ENCODE results near the gene FAAP20.

Gene FAAP20

DNA sequence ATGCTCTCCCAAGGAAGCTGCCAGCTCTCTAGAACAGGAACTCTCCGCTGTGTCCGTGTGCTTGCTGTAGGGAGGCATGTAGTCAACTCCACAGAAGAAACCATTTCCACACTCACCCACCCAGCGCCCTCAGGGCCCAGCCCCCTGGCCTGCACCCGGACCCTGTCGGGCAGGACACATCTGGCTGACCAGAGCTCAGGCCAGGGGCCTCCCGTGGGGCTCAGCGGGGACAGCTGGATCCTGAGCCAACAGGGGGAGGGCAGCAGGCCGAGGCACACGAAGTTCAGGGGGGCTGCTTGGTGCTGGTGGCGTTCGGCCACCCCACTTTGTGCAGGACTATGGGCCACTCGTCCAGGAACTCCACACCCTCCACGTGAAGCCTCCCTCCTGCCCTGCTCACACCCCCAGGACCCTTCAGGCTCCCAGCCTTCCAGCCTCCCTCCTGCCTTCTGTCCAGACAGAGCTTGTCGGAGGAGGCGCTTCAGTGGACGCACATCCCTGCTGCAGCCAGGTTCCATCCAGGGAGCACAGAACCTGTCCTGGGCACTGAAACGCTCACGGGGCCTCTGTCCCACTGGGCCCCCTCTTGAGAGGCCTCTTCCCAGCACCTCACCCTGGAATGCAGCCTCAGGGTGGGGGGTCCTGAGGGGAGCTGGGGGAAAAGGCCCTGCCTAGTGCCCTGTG, 15.0 kb upstream of the FAAP20 start:
- H3K27me3 ChIP-seq (ENCODE audit: control insufficient read depth, insufficient read depth, low read length) = no peaks in the 10 kb centered on the region
- H3K4me1 ChIP-seq (ENCODE audit: control insufficient read depth, insufficient read depth, low read length) = peaks cover 6% of the 10 kb centered on the region
- no CpG with 5 or more reads among the region's 18 CpGs for WGBS (ENCODE audit: insufficient coverage, insufficient read length)
- H3K9me3 ChIP-seq (ENCODE audit: control insufficient read depth, insufficient read depth, low read length) = no peaks in the 10 kb centered on the region
- no peak overlapping the region; the same call in 1 of the 2 replicates for H3K4me3 ChIP-seq (ENCODE audit: low read length)
- no peak for DNase-seq (ENCODE audit: low read depth, low spot score)
- H3K27ac ChIP-seq (ENCODE audit: low read length) = no peak overlapping the region
- H3K36me3 ChIP-seq (ENCODE audit: control insufficient read depth, insufficient read depth, low read length) = no peaks in the 10 kb centered on the region; the same call in 1 of the 2 replicates

DNA sequence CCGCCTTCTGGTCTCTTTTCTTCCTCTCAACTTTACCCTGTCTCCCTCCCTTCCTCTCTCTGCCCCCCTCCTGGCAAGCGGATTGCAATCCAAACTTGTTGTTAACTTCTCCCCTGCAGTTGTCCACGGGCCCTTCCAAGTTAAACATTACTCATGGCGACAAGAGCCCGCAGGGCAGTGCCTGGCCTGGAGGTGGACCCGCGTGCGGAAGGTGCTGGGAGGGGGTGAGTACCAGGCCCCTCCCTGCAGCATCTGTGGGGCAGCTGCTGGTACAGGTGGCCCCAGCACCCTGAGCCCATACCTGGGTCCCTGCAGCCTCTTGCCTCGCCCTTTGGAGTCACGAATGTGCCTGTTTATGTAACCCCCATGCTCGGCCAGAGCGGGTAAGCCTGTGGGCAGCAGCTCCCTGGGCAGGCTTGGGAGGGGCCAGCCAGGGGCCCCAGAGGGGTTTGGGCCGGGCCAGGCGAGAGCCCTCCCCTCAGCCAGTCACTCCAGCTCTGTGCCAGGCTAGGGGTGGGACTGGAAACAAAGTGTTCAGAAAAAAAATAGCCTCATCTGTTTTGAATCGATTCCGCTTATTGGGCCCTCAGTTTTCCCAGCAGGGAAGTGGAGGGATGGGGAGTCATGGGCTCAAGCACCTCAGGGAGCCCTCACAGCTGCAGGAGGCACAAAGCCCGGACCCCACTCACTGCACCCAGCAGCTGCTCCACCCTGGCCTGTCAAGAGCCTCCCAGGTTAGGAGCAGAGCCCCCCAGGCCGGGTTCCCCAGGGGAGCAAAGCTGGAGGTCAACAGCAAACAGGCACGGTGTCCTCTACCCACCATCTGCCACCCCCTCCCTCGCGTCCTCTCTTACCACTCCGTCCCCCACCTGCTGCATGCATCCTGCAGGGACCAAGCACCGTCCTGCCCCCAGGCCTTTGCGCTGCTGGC, 14.0 kb upstream of the FAAP20 start:
- Histone ChIP-seq H3K27ac (ENCODE audit: low read length) (no peak overlapping the region), H3K9me3 (ENCODE audit: control insufficient read depth, insufficient read depth, low read length) (no peaks in the 10 kb centered on the region)

DNA sequence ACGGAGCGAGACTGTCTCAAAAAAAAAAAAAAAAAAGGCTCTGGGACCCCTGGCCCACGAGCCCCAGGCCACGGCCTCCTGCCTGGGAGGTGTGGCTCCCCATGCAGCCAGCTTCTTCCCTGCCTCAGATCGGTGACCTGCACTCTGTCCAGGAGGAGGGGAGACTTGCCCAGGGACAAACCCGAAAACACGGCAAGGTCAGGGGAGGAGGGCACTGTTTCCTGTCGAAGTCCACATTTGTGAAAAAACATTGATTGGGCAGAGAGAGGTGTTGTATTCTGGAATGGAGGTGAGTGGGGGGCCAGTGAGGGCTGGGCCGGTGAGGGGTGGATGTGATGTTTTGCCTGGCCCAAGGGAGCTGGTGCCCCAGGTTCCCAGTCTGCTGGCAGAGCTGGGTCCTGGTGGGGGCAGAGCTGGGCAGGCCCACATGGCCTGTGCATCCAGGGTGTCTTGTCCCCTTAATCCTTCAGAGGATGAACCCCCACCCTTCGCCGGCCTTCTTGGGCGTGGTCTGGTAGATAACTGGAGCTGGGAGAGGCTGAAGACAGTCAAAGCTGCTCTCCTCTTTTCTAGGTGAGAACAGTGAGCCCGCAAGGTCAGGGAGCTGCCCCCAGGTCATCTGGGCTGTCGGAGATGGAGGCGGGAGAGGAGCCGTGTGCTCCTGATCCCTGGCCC, 12.4 kb upstream of the FAAP20 start:
- H3K27me3 ChIP-seq (ENCODE audit: control insufficient read depth, insufficient read depth, low read length) = no peaks in the 10 kb centered on the region
- WGBS (ENCODE audit: insufficient coverage, insufficient read length) = no CpG with 5 or more reads among the region's 16 CpGs
- no peak overlapping the region for H3K4me3 ChIP-seq (ENCODE audit: low read length)
- H3K4me1 ChIP-seq (ENCODE audit: control insufficient read depth, insufficient read depth, low read length) = peaks cover 4% of the 10 kb centered on the region
- no peak overlapping the region for H3K27ac ChIP-seq (ENCODE audit: low read length)
- no peaks in the 10 kb centered on the region for H3K9me3 ChIP-seq (ENCODE audit: control insufficient read depth, insufficient read depth, low read length)
- no peak for DNase-seq (ENCODE audit: low read depth, low spot score)
- no peaks in the 10 kb centered on the region; the same call in 1 of the 2 replicates for H3K36me3 ChIP-seq (ENCODE audit: control insufficient read depth, insufficient read depth, low read length)

More for the DNA sequence above, 14.0 kb upstream of the FAAP20 start:
- H3K4me3 ChIP-seq (ENCODE audit: low read length) = no peak overlapping the region
- no peaks in the 10 kb centered on the region; the same call in 1 of the 2 replicates for H3K36me3 ChIP-seq (ENCODE audit: control insufficient read depth, insufficient read depth, low read length)
- no peak for DNase-seq (ENCODE audit: low read depth, low spot score)
- WGBS (ENCODE audit: insufficient coverage, insufficient read length) = no CpG with 5 or more reads among the region's 24 CpGs
- peaks cover 5% of the 10 kb centered on the region for H3K4me1 ChIP-seq (ENCODE audit: control insufficient read depth, insufficient read depth, low read length)
- H3K27me3 ChIP-seq (ENCODE audit: control insufficient read depth, insufficient read depth, low read length) = no peaks in the 10 kb centered on the region

DNA sequence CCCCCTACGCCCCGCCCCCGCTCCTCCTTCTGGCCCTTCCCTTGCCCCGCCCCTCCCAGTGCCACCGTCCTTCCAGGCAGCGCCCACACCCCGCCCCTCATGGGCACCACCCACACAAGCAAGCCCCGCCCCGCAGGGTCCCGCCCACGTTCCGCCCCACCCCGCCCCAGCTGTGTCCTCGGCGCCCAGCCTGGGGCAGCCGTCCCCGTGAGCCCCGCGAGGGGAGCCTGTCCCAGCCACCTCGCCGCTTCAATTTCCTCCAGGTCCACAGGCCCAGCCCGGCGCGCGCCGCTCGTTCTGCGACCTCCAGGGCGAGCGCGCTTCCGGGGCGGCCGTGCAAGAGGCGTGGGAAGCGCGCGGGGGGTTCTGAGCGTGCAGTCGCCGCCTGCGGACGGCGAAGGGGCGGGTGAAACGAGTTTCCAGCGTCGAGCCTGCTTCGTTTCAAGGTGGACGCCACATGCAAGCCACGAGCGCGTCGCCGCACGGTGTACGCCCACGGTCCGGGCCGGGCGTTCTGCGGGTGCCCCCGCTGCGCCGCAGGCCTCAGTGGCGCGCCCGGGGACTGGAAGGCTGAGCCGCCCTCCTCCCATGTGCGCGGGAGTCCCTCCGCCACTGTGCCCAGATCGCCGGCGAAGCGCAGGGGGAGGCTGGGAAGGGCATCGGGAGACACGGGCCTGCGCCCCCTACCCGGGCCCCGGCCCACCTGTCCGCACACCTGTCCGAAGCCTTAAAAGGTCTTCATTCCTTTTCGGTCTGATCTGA, 10.8 kb upstream of the FAAP20 start:
- Histone ChIP-seq H3K27ac (ENCODE audit: low read length) (no peak overlapping the region), H3K4me1 (ENCODE audit: control insufficient read depth, insufficient read depth, low read length) (no peaks in the 10 kb centered on the region), H3K27me3 (ENCODE audit: control insufficient read depth, insufficient read depth, low read length) (no peaks in the 10 kb centered on the region), H3K4me3 (ENCODE audit: low read length) (peak overlapping the region; percentile 41; the same call in 1 of the 2 replicates), H3K36me3 (ENCODE audit: control insufficient read depth, insufficient read depth, low read length) (no peaks in the 10 kb centered on the region), H3K9me3 (ENCODE audit: control insufficient read depth, insufficient read depth, low read length) (no peaks in the 10 kb centered on the region)
- DNase-seq (ENCODE audit: low read depth, low spot score) = no peak
- WGBS (ENCODE audit: insufficient coverage, insufficient read length) = no CpG with 5 or more reads among the region's 84 CpGs

DNA sequence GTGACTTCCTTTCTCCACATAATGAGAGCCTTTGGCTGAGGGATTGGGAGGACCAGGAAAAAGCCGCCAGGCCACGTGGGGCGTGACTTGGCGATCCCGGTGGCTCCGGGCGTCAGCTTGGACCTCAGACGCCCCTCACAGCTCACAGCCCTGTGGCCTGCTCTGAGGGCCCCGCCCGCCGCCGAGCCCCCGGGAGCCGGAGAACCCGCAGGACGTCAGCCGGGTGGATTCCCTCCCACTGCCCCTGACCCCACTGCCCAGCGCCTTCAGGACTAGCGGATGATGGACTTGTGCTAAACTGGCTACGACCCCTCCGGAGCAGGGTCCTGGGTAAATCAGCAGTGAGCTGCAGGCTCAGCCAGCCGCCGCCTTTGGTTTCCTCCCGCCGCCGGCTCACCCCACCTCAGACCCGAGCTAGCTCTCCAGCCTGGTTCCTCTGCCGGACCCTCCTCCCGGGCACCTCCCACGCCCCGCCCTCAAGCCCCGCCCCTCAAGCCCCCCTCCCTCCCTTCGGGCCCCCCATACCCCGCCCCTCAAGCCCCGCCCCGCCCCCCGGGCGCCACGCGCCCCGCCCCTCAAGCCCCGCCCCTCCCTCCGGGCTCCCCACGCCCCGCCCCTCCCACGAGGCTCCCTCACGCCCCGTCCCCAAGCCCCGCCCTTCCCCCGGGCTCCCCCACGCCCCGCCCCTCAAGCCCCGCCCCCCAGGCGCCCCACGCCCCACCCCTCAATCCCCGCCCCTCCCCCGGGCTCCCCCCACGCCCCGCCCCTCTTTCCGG, 10.0 kb upstream of the FAAP20 start:
- Histone ChIP-seq H3K27me3 (ENCODE audit: control insufficient read depth, insufficient read depth, low read length) (no peaks in the 10 kb centered on the region), H3K9me3 (ENCODE audit: control insufficient read depth, insufficient read depth, low read length) (no peaks in the 10 kb centered on the region), H3K36me3 (ENCODE audit: control insufficient read depth, insufficient read depth, low read length) (no peaks in the 10 kb centered on the region), H3K4me3 (ENCODE audit: low read length) (peak overlapping the region; percentile 44; the same call in 1 of the 2 replicates), H3K27ac (ENCODE audit: low read length) (no peak overlapping the region), H3K4me1 (ENCODE audit: control insufficient read depth, insufficient read depth, low read length) (no peaks in the 10 kb centered on the region)
- WGBS (ENCODE audit: insufficient coverage, insufficient read length) = no CpG with 5 or more reads among the region's 60 CpGs
- no peak for DNase-seq (ENCODE audit: low read depth, low spot score)

DNA sequence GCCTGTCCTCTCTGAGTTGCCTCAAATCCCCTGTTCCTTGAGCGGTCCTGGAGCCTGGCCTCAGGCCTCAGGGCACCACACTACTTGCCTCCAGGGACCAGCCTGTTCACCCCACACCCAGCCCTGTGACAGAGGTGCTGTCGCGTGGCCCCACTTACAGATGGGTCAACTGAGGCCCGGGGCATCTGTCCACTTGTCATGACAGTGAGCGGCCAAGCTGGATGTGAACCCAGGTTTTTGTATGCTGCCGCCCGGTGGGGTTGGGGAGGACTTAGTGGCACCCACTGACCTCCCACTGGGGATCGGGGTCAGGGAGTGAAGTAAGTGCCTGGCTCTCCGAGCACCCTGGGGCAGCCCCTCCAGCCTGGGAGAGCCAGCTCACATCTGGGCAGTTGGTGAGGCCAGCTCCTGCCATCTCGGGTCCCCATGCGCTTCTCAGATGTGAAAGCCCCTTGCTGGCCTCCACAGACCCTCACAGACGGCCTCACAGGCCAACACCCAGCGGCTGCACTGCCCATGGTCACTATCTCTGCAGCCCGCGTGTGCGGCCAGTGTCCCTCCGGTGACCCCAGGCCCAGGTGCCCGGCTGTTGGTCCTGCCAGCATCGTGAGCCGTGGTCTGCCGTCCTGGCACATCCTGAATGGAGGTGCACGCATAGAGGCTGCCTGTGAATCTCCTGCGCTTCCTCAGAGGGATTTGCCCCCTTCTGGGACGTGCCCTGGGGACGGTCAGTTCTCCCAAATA, 9.3 kb upstream of the FAAP20 start:
- peak overlapping the region; percentile 44; the same call in 1 of the 2 replicates for H3K4me3 ChIP-seq (ENCODE audit: low read length)
- no peaks in the 10 kb centered on the region for H3K36me3 ChIP-seq (ENCODE audit: control insufficient read depth, insufficient read depth, low read length)
- no peaks in the 10 kb centered on the region for H3K9me3 ChIP-seq (ENCODE audit: control insufficient read depth, insufficient read depth, low read length)
- no CpG with 5 or more reads among the region's 25 CpGs for WGBS (ENCODE audit: insufficient coverage, insufficient read length)
- no peak overlapping the region for H3K27ac ChIP-seq (ENCODE audit: low read length)
- peaks cover 3% of the 10 kb centered on the region; the same call in 1 of the 2 replicates for H3K4me1 ChIP-seq (ENCODE audit: control insufficient read depth, insufficient read depth, low read length)
- no peaks in the 10 kb centered on the region for H3K27me3 ChIP-seq (ENCODE audit: control insufficient read depth, insufficient read depth, low read length)
- no peak for DNase-seq (ENCODE audit: low read depth, low spot score)

DNA sequence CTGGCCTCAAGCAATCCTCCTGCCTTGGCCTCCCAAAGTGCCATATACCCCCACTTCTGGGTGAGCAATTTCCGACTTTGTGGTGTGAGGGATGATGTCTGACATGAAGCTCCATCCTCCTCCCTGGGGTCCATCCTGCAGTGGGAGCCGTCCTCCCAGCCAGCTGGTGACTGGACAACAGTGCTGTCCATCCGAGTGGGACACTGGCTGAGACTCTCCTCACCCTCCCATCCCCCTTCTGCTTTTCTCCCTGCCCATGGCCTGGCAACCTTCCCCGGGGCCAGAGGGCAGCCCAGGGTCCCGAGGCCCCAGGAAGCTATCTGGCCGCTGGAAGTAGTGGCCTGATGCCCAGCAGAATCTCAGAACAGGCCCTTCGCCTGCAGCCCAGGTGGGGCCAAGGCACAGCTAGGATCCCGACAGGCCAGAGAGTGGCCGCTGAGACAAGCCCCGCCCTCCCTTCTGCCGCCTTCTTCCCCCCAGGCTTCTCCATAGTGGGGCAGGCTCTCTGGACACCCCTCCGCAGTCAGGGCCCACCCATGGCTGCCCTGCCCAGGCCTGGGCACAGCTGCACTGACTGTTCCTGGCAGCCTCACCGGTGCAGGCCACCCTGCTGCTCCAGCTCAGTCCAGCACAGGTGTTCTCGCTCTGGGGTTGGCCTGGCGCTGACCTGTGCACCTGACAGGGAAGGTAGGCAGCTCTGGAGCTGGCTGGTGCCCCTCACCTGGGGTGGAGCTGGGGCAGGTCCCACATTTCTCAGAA, 8.4 kb upstream of the FAAP20 start:
- Histone ChIP-seq H3K27ac (ENCODE audit: low read length) (no peak overlapping the region), H3K9me3 (ENCODE audit: control insufficient read depth, insufficient read depth, low read length) (no peaks in the 10 kb centered on the region), H3K4me1 (ENCODE audit: control insufficient read depth, insufficient read depth, low read length) (peaks cover 5% of the 10 kb centered on the region; the same call in 1 of the 2 replicates), H3K27me3 (ENCODE audit: control insufficient read depth, insufficient read depth, low read length) (no peaks in the 10 kb centered on the region), H3K4me3 (ENCODE audit: low read length) (no peak overlapping the region), H3K36me3 (ENCODE audit: control insufficient read depth, insufficient read depth, low read length) (no peaks in the 10 kb centered on the region)
- DNase-seq (ENCODE audit: low read depth, low spot score) = no peak
- WGBS (ENCODE audit: insufficient coverage, insufficient read length) = no CpG with 5 or more reads among the region's 15 CpGs

DNA sequence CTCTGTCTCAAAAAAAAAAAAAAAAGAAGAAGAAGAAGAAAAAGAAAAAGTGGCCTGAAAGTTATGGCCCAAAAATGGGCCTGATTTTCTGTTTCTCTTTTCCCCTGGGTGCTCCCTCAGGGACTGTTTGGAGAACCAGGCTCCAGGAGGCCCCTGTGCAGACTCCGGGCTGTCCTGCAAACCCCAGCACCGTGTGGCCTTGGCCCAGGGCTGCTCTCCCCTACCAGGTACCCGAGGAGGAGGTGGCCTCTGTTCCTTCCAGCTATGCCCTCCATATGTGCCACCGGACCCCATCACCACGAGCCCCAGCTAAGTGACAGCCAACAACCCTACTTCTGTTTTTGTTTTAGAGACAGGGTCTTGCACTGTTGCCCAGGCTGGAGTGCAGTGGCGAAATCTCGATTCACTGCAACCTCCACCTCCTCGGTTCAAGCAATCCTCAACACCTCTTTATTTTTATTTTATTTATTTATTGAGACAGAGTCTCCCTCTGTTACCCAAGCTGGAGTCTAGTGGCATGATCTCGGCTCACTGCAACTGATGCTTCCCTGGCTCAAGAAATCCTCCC, 7.5 kb upstream of the FAAP20 start:
- H3K9me3 ChIP-seq (ENCODE audit: control insufficient read depth, insufficient read depth, low read length) = no peaks in the 10 kb centered on the region
- no peaks in the 10 kb centered on the region for H3K36me3 ChIP-seq (ENCODE audit: control insufficient read depth, insufficient read depth, low read length)
- no peak overlapping the region for H3K27ac ChIP-seq (ENCODE audit: low read length)
- H3K4me1 ChIP-seq (ENCODE audit: control insufficient read depth, insufficient read depth, low read length) = peaks cover 5% of the 10 kb centered on the region; the same call in 1 of the 2 replicates
- H3K27me3 ChIP-seq (ENCODE audit: control insufficient read depth, insufficient read depth, low read length) = no peaks in the 10 kb centered on the region
- no peak for DNase-seq (ENCODE audit: low read depth, low spot score)
- WGBS (ENCODE audit: insufficient coverage, insufficient read length) = no CpG with 5 or more reads among the region's 9 CpGs
- H3K4me3 ChIP-seq (ENCODE audit: low read length) = no peak overlapping the region

Data from iPS DF 6.9 (cell line).